Brain pericyte (primary cell): ENCODE measurements around the gene AKT1.
"Not testable (repeated sequence)": the region's sequence is repeated elsewhere in the genome, so short reads cannot be mapped to it uniquely, and the experiment has no call there.

ENCODE experiments used
- DNase-seq: peaks from one replicate; pipeline ENCODE4 v3.0.0-alpha.2; 2012; ENCODE audit warnings: low read depth, low spot score

Gene AKT1

DNA sequence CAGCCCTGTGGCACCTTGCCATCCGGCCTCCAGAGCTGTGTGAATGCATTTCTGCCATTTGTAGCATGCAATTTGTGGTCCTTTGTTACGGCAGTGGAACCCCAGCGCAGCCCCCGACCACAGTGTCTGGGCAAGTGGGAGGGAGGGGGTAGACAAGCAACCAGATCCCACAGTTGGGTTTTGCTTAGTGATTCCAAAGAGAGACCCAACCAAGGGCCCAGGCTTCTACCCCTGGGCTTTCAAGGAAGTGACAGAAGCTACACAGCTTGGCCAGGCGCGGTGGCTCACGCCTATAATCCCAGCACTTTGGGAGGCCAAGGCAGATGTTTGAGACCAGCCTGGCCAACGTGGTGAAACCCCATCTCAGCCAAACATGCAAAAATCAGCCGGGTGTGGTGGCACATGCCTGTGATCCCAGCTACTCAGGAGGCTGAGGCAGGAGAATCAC lies 23.2 kb upstream of the AKT1 start:
- no peak for DNase-seq

DNA sequence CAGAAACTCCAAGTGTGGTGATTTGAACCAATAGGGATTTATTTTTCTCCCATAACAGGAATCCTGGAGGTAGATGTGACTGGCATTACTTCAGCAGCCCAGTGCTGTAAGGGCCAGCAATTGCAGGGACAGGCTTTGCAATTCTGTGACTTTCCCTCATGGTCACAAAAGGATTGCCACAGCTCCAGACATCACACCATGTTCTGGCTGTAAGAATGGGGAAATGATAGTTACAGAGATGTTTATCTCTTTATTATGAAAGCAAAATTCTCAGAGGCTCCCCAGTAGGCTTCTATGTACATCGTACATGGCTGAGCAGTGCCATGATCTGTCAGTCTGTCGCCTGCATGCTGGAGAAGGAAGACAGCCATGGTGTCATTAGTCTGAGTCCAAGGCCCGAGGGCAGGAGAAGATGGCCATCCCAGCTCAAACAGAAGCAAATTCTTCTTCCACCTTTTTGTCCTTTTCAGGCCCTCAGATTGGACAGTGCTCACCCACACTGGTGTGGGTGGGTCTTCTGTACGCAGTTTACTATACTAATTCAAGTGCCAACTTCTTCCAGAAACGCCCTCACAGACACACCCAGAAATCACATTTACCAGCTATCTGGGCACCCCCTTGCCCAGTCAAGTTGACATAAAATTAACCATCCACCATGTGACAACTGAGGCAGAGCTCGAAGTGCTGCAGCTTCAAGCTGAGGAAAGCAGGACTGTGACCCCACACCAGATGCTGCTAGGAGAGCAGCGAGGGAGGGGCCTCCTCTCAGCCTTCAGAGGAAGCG lies 22.6 kb upstream of the AKT1 start:
- no peak for DNase-seq

GRCh38 chr14:104816616-104816884 lies 21.0 kb upstream of the AKT1 start:
- no peak for DNase-seq

GRCh38 chr14:104814701-104815100 lies 19.2 kb upstream of the AKT1 start:
- not testable (repeated sequence) for DNase-seq

GRCh38 chr14:104813286-104813685 lies 17.7 kb upstream of the AKT1 start:
- no peak for DNase-seq

DNA sequence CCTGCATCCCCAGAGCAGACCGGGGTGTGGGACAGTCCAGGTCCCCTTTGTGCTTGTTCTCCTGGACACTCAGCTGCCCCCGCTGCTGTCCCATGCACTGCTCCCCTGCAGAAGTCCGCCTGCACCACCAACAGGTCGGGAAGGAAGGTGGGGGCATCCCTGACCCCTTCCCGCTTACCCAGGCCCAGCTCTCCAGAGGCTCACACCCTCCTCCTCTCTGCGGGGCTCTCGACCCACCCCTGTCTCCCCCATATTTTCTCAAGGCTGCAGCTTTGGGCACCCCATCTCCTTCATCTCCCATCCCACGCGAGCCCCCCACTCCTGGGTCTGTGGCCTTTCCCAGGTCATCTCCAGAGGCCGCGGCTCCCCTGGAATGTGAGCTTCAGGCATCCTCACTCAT lies 14.8 kb upstream of the AKT1 start:
- no peak for DNase-seq

DNA sequence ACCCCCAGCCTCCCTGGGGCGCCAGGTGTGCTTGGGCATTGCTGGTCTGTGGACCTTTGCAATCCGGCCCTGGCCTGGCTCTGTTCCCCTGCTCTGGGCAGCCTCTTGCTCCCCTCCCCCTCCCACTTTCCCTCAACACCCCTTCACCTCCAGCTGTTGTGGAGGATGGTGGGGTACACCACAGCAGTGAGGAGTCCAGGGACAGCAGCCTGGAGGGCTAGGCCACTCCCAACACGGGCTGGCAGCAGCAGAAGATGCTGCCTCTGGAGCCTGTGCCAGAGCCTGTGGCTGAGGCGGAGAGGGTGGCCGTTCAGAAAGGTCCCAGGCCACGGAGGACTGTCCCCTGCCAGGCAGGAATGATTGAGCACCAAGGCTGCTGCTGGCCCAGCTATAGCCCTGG lies 12.9 kb upstream of the AKT1 start:
- DNase-seq: no peak

GRCh38 chr14:104806625-104807465 lies 11.3 kb upstream of the AKT1 start:
- no peak for DNase-seq

DNA sequence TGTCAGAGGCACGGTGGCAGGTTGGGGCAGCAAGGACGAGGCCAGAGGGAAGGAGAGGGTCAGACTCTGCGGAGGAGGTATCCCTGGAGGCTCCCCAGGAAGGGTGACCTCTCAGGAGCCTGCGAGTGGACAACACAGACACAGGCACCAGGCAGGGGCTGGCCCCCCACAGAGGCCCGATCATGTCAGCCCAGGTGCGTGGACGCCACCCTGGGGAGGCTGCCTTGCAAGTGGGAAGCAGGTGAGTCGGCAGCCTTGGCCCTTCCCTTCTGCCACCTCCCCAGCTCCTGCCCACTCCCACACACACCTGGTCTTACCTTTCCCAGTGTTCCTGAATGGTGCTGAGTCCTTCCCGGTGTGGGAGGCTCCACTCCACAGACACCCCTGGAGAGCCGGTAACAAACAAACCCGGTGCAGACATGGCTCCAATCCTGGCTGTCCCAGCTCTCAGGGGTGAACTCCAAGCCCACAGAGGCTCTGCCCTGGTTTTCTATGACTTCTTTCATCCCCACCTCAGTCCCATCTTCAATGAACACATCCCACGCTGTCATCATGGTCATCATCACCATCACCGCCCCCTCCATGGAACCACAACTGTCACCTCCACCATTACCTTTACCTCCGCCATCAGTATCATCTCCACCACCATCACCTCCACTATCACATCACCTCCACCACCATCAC lies 10.5 kb upstream of the AKT1 start:
- DNase-seq: no peak

GRCh38 chr14:104805326-104805678 lies 9.8 kb upstream of the AKT1 start:
- DNase-seq: peak; percentile 78

DNA sequence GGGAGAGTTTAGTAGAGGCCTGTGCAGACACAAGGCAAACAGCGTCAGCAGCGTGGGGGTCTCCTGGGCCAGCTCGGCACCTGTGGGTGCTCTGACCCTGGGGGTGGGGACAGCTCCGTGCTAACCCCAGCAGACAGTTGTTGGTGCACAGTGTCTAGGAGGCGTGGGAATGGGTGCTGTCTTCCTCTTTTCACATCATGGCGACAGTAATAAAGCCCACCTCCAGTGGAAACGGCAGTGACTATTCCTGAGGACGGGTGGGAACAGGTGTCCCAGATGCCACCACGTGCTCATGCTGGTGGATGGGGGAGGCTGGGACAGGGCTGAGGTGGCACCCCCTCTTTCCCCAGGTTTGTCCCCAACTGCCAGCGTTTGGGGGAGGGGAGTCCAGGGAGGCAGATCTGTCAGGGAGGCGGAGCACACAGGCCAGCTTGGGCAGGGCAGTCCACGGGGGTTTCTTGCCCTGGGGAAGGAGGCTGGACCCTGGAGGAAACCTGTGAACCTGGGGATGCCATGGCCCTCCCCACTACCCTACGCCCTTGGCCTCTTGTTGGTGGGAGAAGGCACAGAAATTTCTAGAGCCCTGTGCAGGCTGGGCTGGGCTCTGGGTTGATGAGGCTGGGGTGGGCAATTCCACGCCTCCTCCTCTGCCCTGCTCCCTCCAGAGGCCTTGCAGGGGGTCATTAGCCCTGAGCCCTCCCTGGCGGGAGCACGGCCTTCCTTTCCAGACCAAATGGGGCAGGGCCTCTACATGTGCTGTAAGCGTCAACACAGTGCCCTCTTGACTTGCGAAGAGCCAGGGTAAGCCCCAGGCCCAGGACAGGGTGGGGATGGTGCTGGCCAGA lies 9.2 kb upstream of the AKT1 start:
- no peak for DNase-seq

DNA sequence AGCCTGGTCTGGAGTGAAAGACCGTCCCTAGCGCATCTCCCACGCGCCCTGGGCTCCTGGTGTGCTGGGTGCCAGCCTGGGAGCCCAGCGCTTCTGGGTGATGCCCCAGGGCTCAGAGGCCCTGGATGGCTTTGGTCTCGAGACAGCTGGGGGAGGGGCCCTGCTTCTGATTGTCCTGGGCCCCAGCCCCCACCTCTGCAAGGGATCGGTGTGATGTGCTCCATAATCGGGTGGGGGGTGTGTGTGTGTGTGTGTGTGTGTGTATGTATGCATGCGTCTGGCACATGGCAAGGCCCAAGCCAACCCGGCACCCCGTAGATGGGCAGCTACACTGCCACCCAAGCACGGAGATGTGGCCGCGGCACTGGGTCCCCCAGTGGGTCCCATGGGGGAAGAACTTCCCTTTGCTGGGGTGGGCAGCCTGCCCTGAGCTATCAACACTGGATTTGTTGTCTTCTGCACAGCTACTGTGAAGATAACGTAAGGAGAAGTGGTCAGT lies 8.4 kb upstream of the AKT1 start:
- no peak for DNase-seq

GRCh38 chr14:104803280-104803911 lies 7.8 kb upstream of the AKT1 start:
- DNase-seq: no peak

- no peak for DNase-seq
These were observed 7.0 kb upstream of the AKT1 start for GRCh38 chr14:104802394-104803184.

GRCh38 chr14:104801520-104802393 lies 6.2 kb upstream of the AKT1 start:
- no peak for DNase-seq

DNA sequence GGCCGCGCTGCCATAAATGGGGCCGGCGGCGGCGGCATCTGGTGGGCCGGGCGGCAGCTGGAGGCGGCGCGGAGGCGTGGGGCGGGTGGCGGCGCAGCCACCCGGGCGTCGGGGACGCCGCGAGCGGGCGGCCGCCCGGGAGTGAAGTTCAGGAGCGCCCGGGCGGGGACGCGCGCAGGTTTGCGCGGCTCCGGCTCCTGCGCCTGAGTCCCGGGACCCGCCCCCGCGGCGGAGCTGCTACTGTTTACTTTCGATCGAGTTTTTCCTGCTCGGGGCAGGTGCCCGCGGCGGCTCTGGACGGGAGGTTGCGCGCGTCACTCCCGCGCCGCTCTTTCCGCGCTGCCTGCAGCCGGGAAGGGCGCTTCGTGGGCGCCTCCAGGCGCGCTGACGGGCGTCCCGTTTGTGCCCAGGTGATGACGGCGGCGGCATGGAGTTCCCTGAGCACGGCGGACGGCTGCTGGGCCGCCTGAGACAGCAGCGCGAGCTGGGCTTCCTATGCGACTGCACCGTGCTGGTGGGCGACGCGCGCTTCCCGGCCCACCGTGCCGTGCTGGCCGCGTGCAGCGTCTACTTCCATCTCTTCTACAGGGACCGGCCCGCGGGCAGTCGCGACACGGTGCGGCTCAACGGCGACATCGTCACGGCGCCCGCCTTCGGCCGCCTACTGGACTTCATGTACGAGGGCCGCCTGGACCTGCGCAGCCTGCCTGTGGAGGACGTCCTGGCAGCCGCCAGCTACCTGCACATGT lies 5.4 kb upstream of the AKT1 start, which contains the start of gene ZBTB42:
ZBTB42 (plus strand) TSS at position 331 of the 749 bp plus-strand sequence; CDS start at position 428, 97 bp downstream.
- DNase-seq: no peak

- DNase-seq: no peak
These were observed 4.6 kb upstream of the AKT1 start for GRCh38 chr14:104800015-104800770.
